Measurements from ENCODE around the gene MASP1.
"Not testable (repeated sequence)": the region's sequence is repeated elsewhere in the genome, so short reads cannot be mapped to it uniquely, and the experiment has no call there.

The MASP1 gene

GRCh38 chr3:187213616-187214015 lies 77.9 kb downstream of the MASP1 start:
- no peak for DNase-seq

- DNase-seq: no peak
These were observed 78.8 kb downstream of the MASP1 start for GRCh38 chr3:187212705-187213104.

GRCh38 chr3:187212196-187212545 lies 79.4 kb downstream of the MASP1 start:
- DNase-seq: no peak

- no peak for DNase-seq
These were observed 79.9 kb downstream of the MASP1 start for GRCh38 chr3:187211532-187212195.

GRCh38 chr3:187210545-187211327 lies 80.8 kb downstream of the MASP1 start:
- no peak for DNase-seq

- DNase-seq: no peak
These were observed 81.4 kb downstream of the MASP1 start for GRCh38 chr3:187210091-187210490.

GRCh38 chr3:187209491-187209890 lies 82.0 kb downstream of the MASP1 start:
- DNase-seq: no peak

- DNase-seq: no peak
These were observed 83.4 kb downstream of the MASP1 start for GRCh38 chr3:187208159-187208558.

- DNase-seq: no peak
These were observed 83.9 kb downstream of the MASP1 start for GRCh38 chr3:187207624-187208023.

GRCh38 chr3:187207062-187207461 lies 84.5 kb downstream of the MASP1 start:
- DNase-seq: no peak

GRCh38 chr3:187205683-187206082 lies 85.9 kb downstream of the MASP1 start:
- DNase-seq: no peak

GRCh38 chr3:187199463-187200050 lies 92.0 kb downstream of the MASP1 start:
- not testable (repeated sequence) for DNase-seq

GRCh38 chr3:187198490-187198889 lies 93.0 kb downstream of the MASP1 start:
- DNase-seq: no peak

- DNase-seq: no peak
These were observed 94.2 kb downstream of the MASP1 start, which contains the start of gene RTP1 for GRCh38 chr3:187197335-187197649. Gene RTP1 (plus strand): TSS chr3:187197486. CDS start chr3:187197516, 30 bp downstream.

- no peak for DNase-seq
These were observed 94.8 kb downstream of the MASP1 start for GRCh38 chr3:187196573-187197334.

GRCh38 chr3:187193181-187193580 lies 98.4 kb downstream of the MASP1 start:
- no peak for DNase-seq

- no peak for DNase-seq
These were observed 100.3 kb downstream of the MASP1 start for GRCh38 chr3:187191271-187191670.

GRCh38 chr3:187188931-187189330 lies 102.6 kb downstream of the MASP1 start:
- no peak for DNase-seq

- no peak for DNase-seq
These were observed 104.6 kb downstream of the MASP1 start for GRCh38 chr3:187186801-187187421.

- no peak for DNase-seq
These were observed 105.2 kb downstream of the MASP1 start for GRCh38 chr3:187186375-187186774.

- no peak for DNase-seq
These were observed 105.8 kb downstream of the MASP1 start for GRCh38 chr3:187185759-187186158.

Measured in activated T-cell treated with anti-CD3 and anti-CD28 coated beads, Interleukin-2, amount 50 U/mL, for 1 hour (primary cell).